Transverse colon (tissue), 4 donors: Measurements from ENCODE around the gene NTMT1. TPM values are rescaled to one million over a fixed set of nuclear protein-coding genes. Genes with fewer than 3 reads are reported as not detected.

Source experiments
- DNase-seq: peaks from one replicate; pipeline ENCODE4 v3.0.0-alpha.2; 2019
- H3K27ac ChIP-seq, 4 donors: fragments of 200-600 bp; sonication (generic); 2 replicates each; pipeline ENCODE4 v1.5.1; 2016 to 2018; ENCODE audit warnings: inconsistent platforms in 4 of 4
- H3K27me3 ChIP-seq: fragments of 200-600 bp; sonication (generic); 2 replicates; pipeline ENCODE4 v1.5.1; 2017; ENCODE audit warnings: inconsistent platforms
- H3K36me3 ChIP-seq, 4 donors: fragments of 200-600 bp; sonication (generic); 2 replicates each; pipeline ENCODE4 v1.5.1; 2017 to 2019; ENCODE audit warnings: inconsistent platforms in 4 of 4
- H3K4me1 ChIP-seq, 4 donors: fragments of 200-600 bp; sonication (generic); 2 replicates each; pipeline ENCODE4 v1.5.1; 2017 to 2020; ENCODE audit warnings: inconsistent platforms in 4 of 4
- H3K4me3 ChIP-seq, 4 donors: fragments of 200-600 bp; sonication (generic); 1 replicate in 1 of 4; 2 replicates in 3 of 4; pipeline versions ENCODE4 v1.5.1 to v1.6.1; 2017 to 2019; ENCODE audit warnings: inconsistent platforms in 4 of 4
- H3K9me3 ChIP-seq, 2 donors: fragments of 200-600 bp; sonication (generic); 2 replicates each; pipeline ENCODE4 v1.5.1; 2017 to 2019; ENCODE audit warnings: inconsistent platforms in 2 of 2
- CTCF ChIP-seq, 5 experiments: fragments of 200-600 bp in 3 of 5; fragments of 450-650 bp in 2 of 5; sonication (generic) in 3 of 5; IDR thresholded peaks; 1 replicate in 2 of 5; 2 replicates in 3 of 5; pipeline ENCODE4 v1.5.1; 2016 to 2017; ENCODE audit warnings: antibody characterized with exemption in 5 of 5, inconsistent platforms in 3 of 5, mild to moderate bottlenecking in 2 of 5, moderate library complexity in 1 of 5
- EP300 ChIP-seq: sonication (generic); formaldehyde crosslinking; IDR thresholded peaks from one replicate; pipeline ENCODE4 v1.6.1; 2017; ENCODE audit warnings: antibody characterized with exemption, low read depth
- POLR2A ChIP-seq: fragments of 450-650 bp; IDR thresholded peaks from one replicate; pipeline ENCODE4 v1.6.1; 2016; ENCODE audit warnings: antibody characterized with exemption, mild to moderate bottlenecking, moderate library complexity
- POLR2AphosphoS5 ChIP-seq, 3 donors: sonication (generic); formaldehyde crosslinking; IDR thresholded peaks; one replicate each; pipeline ENCODE4 v1.6.1; 2016; ENCODE audit warnings: antibody characterized with exemption in 3 of 3
- WGBS, 2 donors: methylation state at CpG; one replicate each; pipeline ENCODE4 v1.1.5; 2018; ENCODE audit warnings: low coverage in 1 of 2; 5-methylcytosine and 5-hydroxymethylcytosine counted together
- in situ Hi-C, 4 donors: fragments of 200-750 bp; cut with MboI; loops; one replicate each; pipeline versions ENCODE4 v1.15.0 to v1.15.1; 2017; ENCODE audit warnings: low sequenced_read_pairs in 3 of 4, low pct_ligation_motif_present in 1 of 4, low pct_unique_long_range_greater_than_20kb in 1 of 4
- intact Hi-C: fragments of 100-400 bp; cut with DNase I; formaldehyde crosslinking; loops from one replicate; pipeline ENCODE4 v1.15.1; 2023; ENCODE audit warnings: low total_unique reads
- total RNA-seq, 4 donors: library from RNA; depleted of rRNA; stranded (reverse); fragments of >200 nt; gene quantifications; one replicate each; pipeline ENCODE4 v1.1.0, GENCODE V29; 2016

Gene NTMT1
- total RNA-seq, 4 donors from 2014 or later: 11.3 to 19.1 (median 14.3) TPM

GRCh38 chr9:129629251-129629820 lies 3.4 kb downstream of the NTMT1 start:
- in situ Hi-C loops (no loop called here), intact Hi-C loops (no loop called here)
- Histone ChIP-seq H3K27me3 (no peaks in the 10 kb centered on the region), H3K27ac (no peak overlapping the region), H3K4me1 (peaks cover 22 to 54% (median 26%) of the 10 kb centered on the region in 4 donors), H3K4me3 (no peak overlapping the region), H3K9me3 (no peaks in the 10 kb centered on the region), H3K36me3 (peaks cover 0 to 7% (median under 1%) of the 10 kb centered on the region in 4 donors)
- no peak for TF ChIP-seq EP300
- TF ChIP-seq POLR2A: no peak
- no peak for TF ChIP-seq POLR2AphosphoS5 (IDR thresholded peaks at IDR 0.05)
- TF ChIP-seq CTCF (IDR thresholded peaks at IDR 0.05): no peak
- no peak for DNase-seq
- WGBS, 2 donors: 81% methylated on average over 8 of the region's 8 CpGs; no CpG with 5 or more reads in 1 of the 2 donors

GRCh38 chr9:129630967-129631673 lies 5.2 kb downstream of the NTMT1 start:
- no peak for TF ChIP-seq CTCF (IDR thresholded peaks at IDR 0.05)
- TF ChIP-seq EP300: no peak
- no peak for TF ChIP-seq POLR2A
- no peak for TF ChIP-seq POLR2AphosphoS5 (IDR thresholded peaks at IDR 0.05)
- Histone ChIP-seq H3K9me3 (no peaks in the 10 kb centered on the region), H3K27me3 (no peaks in the 10 kb centered on the region), H3K4me3 (no peak overlapping the region), H3K4me1 (peaks cover 17 to 45% (median 25%) of the 10 kb centered on the region in 4 donors), H3K27ac (no peak overlapping the region), H3K36me3 (peaks cover 0 to 22% (median 8%) of the 10 kb centered on the region in 4 donors)
- 76 to 89% methylated on average over 5 to 21 of the region's 21 CpGs for WGBS, 2 donors
- intact Hi-C loops: no loop called here
- in situ Hi-C loops: no loop called here
- no peak for DNase-seq

DNA sequence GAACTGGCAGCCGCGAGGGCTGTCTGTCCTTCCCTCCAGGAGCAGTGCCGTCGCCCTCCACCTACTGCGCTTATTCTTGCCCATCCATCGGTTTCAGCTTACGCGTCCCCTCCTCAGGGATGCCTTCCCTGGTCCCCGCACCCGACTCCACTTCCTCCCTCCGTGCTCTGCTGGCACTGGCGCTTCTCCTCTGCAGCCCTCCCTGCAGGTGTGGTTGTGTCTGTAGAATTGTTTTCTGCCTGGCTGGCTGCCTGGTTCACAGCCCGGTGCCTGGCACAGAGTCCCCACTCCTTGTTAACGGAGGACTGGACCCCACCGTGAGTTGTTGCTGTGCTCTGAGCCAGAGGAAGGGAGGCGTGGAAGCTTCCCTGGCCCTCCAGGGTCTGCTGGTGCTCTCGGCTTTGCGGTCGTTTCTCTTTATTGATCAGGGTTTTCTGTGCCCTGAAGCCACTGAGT lies 5.7 kb downstream of the NTMT1 start:
- intact Hi-C loops: no loop called here
- no peaks in the 10 kb centered on the region for H3K27me3 ChIP-seq
- H3K36me3 ChIP-seq: peaks cover 0 to 22% (median 8%) of the 10 kb centered on the region in 4 donors
- peaks cover 17 to 43% (median 24%) of the 10 kb centered on the region in 4 donors for H3K4me1 ChIP-seq
- in situ Hi-C loops: no loop called here
- H3K9me3 ChIP-seq: no peaks in the 10 kb centered on the region
- no peak for DNase-seq
- 79% methylated on average over 19 of the region's 19 CpGs; no CpG with 5 or more reads in 1 of the 2 donors for WGBS, 2 donors
- no peak overlapping the region for H3K4me3 ChIP-seq
- no peak overlapping the region for H3K27ac ChIP-seq
- TF ChIP-seq POLR2AphosphoS5 (IDR thresholded peaks at IDR 0.05) (no peak), EP300 (no peak), CTCF (IDR thresholded peaks at IDR 0.05) (no peak), POLR2A (no peak)

- WGBS, 2 donors: 78% methylated on average over 13 of the region's 13 CpGs; no CpG with 5 or more reads in 1 of the 2 donors
- H3K4me1 ChIP-seq: peaks cover 10 to 35% (median 17%) of the 10 kb centered on the region in 4 donors
- in situ Hi-C loops: no loop called here
- H3K9me3 ChIP-seq: no peaks in the 10 kb centered on the region
- TF ChIP-seq POLR2AphosphoS5 (IDR thresholded peaks at IDR 0.05) (no peak), CTCF (IDR thresholded peaks at IDR 0.05) (no peak), EP300 (no peak), POLR2A (no peak)
- H3K27me3 ChIP-seq: no peaks in the 10 kb centered on the region
- DNase-seq: no peak
- H3K27ac ChIP-seq: no peak overlapping the region
- peaks cover 0 to 22% (median 8%) of the 10 kb centered on the region in 4 donors for H3K36me3 ChIP-seq
- intact Hi-C loops: no loop called here
- H3K4me3 ChIP-seq: no peak overlapping the region
Observed at GRCh38 chr9:129632460-129632859, 6.5 kb downstream of the NTMT1 start.
